Adipose tissue (tissue), 3 donors: ENCODE measurements around the gene FFAR1. TPM values are rescaled to one million over a fixed set of nuclear protein-coding genes. Genes with fewer than 3 reads are reported as not detected.

Experiments used
- H3K27ac ChIP-seq: one replicate; pipeline ENCODE4 v1.5.1; 2013; ENCODE audit warnings: low read depth, low read length
- WGBS, 3 donors: extraction: QIAGEN DNeasy Blood & Tissue Kit; methylation state at CpG; one replicate each; pipeline ENCODE4 v1.1.7; 2013; 5-methylcytosine and 5-hydroxymethylcytosine counted together
- polyA plus RNA-seq, 3 donors: library from polyadenylated mRNA; stranded (reverse); fragments of 200-250 nt; gene quantifications; one replicate each; pipeline ENCODE4 v1.2.3, GENCODE V29; 2013
- donor health status: healthy with polysubstance abuse.
- donor health status: Bipolar disorder and iron deficiency.
- donor health status: healthy.

Gene FFAR1
- polyA plus RNA-seq, 3 donors: 2.2 TPM; not detected in 2

GRCh38 chr19:35334144-35334753, 13.5 kb upstream of the FFAR1 start:
- H3K27ac ChIP-seq: no peak overlapping the region
- WGBS, 3 donors: 78 to 87% (median 85%) methylated on average over 10 of the region's 10 CpGs

- H3K27ac ChIP-seq: no peak overlapping the region
- WGBS, 3 donors: 83 to 85% (median 85%) methylated on average over 21 of the region's 21 CpGs
Observed at GRCh38 chr19:35336166-35336955, 11.3 kb upstream of the FFAR1 start.

GRCh38 chr19:35337097-35337983, 10.4 kb upstream of the FFAR1 start:
- WGBS, 3 donors: 78 to 82% (median 79%) methylated on average over 25 of the region's 25 CpGs
- H3K27ac ChIP-seq: no peak overlapping the region

- 85 to 88% (median 88%) methylated on average over 9 to 13 of the region's 13 CpGs for WGBS, 3 donors
- no peak overlapping the region for H3K27ac ChIP-seq
Observed at GRCh38 chr19:35337984-35338296, 9.8 kb upstream of the FFAR1 start.

GRCh38 chr19:35340431-35340830, 7.3 kb upstream of the FFAR1 start:
- 85 to 90% (median 86%) methylated on average over 11 of the region's 11 CpGs for WGBS, 3 donors
- no peak overlapping the region for H3K27ac ChIP-seq

GRCh38 chr19:35341006-35341405, 6.7 kb upstream of the FFAR1 start:
- no peak overlapping the region for H3K27ac ChIP-seq
- 84 to 90% (median 86%) methylated on average over 16 of the region's 16 CpGs for WGBS, 3 donors

- WGBS, 3 donors: 85 to 89% (median 86%) methylated on average over 14 of the region's 14 CpGs
- no peak overlapping the region for H3K27ac ChIP-seq
Observed at GRCh38 chr19:35341565-35342225, 6.0 kb upstream of the FFAR1 start.

- WGBS, 3 donors: 60 to 73% (median 66%) methylated on average over 5 of the region's 5 CpGs
Observed at GRCh38 chr19:35342430-35342829, 5.3 kb upstream of the FFAR1 start.

GRCh38 chr19:35344511-35345031, 3.1 kb upstream of the FFAR1 start:
- H3K27ac ChIP-seq: no peak overlapping the region
- WGBS, 3 donors: 80 to 84% (median 80%) methylated on average over 12 to 17 of the region's 17 CpGs

More at GRCh38 chr19:35342430-35342829, 5.3 kb upstream of the FFAR1 start:
- H3K27ac ChIP-seq: no peak overlapping the region

GRCh38 chr19:35345671-35346111, 2.0 kb upstream of the FFAR1 start:
- H3K27ac ChIP-seq: no peak overlapping the region
- WGBS, 3 donors: 69 to 77% (median 77%) methylated on average over 11 of the region's 11 CpGs

- 51 to 71% (median 58%) methylated on average over 28 of the region's 28 CpGs for WGBS, 3 donors
Observed at GRCh38 chr19:35346193-35347052, 1.3 kb upstream of the FFAR1 start.

GRCh38 chr19:35347930-35348298, 212 bp downstream of the FFAR1 start:
- no peak overlapping the region for H3K27ac ChIP-seq
- 66 to 81% (median 68%) methylated on average over 7 of the region's 7 CpGs for WGBS, 3 donors

More at GRCh38 chr19:35346193-35347052, 1.3 kb upstream of the FFAR1 start:
- no peak overlapping the region for H3K27ac ChIP-seq

GRCh38 chr19:35348911-35349611, 1.4 kb downstream of the FFAR1 start:
- no peak overlapping the region for H3K27ac ChIP-seq
- 78 to 87% (median 86%) methylated on average over 18 of the region's 18 CpGs for WGBS, 3 donors

- no peak overlapping the region for H3K27ac ChIP-seq
- 79 to 86% (median 86%) methylated on average over 17 of the region's 17 CpGs for WGBS, 3 donors
Observed at GRCh38 chr19:35349614-35350521, 2.2 kb downstream of the FFAR1 start.

- H3K27ac ChIP-seq: no peak overlapping the region
- WGBS, 3 donors: 85 to 90% (median 89%) methylated on average over 6 to 7 of the region's 7 CpGs
Observed at GRCh38 chr19:35350591-35350990, 2.9 kb downstream of the FFAR1 start.
